HepG2 (cell line): ENCODE measurements around the gene RILP. TPM values are rescaled to one million over a fixed set of nuclear protein-coding genes. Genes with fewer than 3 reads are reported as not detected.

Experiments
- CHD2 ChIP-seq: IDR thresholded peaks from 2 replicates; pipeline ENCODE4 v1.6.1; 2011; ENCODE audit warnings: low read depth, low read length, improper control_type of control experiment
- FOXO4 ChIP-seq: sonication (generic); formaldehyde crosslinking; conservative IDR thresholded peaks from 2 replicates; pipeline ENCODE4 v1.8.1; 2023; ENCODE audit warnings: missing genetic modification reagents
- MED1 ChIP-seq: sonication (generic); formaldehyde crosslinking; IDR thresholded peaks from 2 replicates; pipeline ENCODE4 v1.4.0; 2020; ENCODE audit warnings: missing genetic modification reagents
- NCOA2 ChIP-seq: sonication (generic); formaldehyde crosslinking; IDR thresholded peaks from 2 replicates; pipeline ENCODE4 v1.8.0; 2022; ENCODE audit warnings: inconsistent platforms
- REPIN1 ChIP-seq: sonication (generic); formaldehyde crosslinking; IDR thresholded peaks from 2 replicates; pipeline ENCODE4 v1.8.0; 2022; ENCODE audit warnings: missing genetic modification reagents, low read depth, mild to moderate bottlenecking, borderline replicate concordance
- RNF219 ChIP-seq: sonication (generic); formaldehyde crosslinking; IDR thresholded peaks from 2 replicates; pipeline ENCODE4 v1.5.0; 2020; ENCODE audit warnings: mild to moderate bottlenecking, missing genetic modification reagents
- SOX5 ChIP-seq: IDR thresholded peaks from 2 replicates; pipeline ENCODE4 v1.6.1; 2016; ENCODE audit warnings: borderline replicate concordance
- TBX2 ChIP-seq: sonication (generic); formaldehyde crosslinking; IDR thresholded peaks from 2 replicates; pipeline ENCODE4 v1.5.0; 2020; ENCODE audit warnings: missing genetic modification reagents, mild to moderate bottlenecking, borderline replicate concordance
- ZBTB1 ChIP-seq: sonication (generic); formaldehyde crosslinking; IDR thresholded peaks from 2 replicates; pipeline ENCODE4 v1.4.0; 2020; ENCODE audit warnings: missing genetic modification reagents, borderline replicate concordance
- ZNF121 ChIP-seq: sonication (generic); formaldehyde crosslinking; IDR thresholded peaks from 2 replicates; pipeline ENCODE4 v1.5.0; 2020; ENCODE audit warnings: mild to moderate bottlenecking, missing genetic modification reagents
- ZNF30 ChIP-seq: sonication (generic); formaldehyde crosslinking; IDR thresholded peaks from 2 replicates; pipeline ENCODE4 v1.5.0; 2020; ENCODE audit warnings: mild to moderate bottlenecking, missing genetic modification reagents
- ZNF350 ChIP-seq: sonication (generic); formaldehyde crosslinking; IDR thresholded peaks from 2 replicates; pipeline ENCODE4 v1.4.0; 2020; ENCODE audit warnings: mild to moderate bottlenecking, low read depth, missing genetic modification reagents, borderline replicate concordance
- ZNF580 ChIP-seq: IDR thresholded peaks from 2 replicates; pipeline ENCODE4 v1.6.1; 2016; ENCODE audit warnings: low read depth, borderline replicate concordance
- ZNF724P ChIP-seq: sonication (generic); formaldehyde crosslinking; IDR thresholded peaks from 2 replicates; pipeline ENCODE4 v1.8.0; 2022; ENCODE audit warnings: missing genetic modification reagents, borderline replicate concordance
- ZNF841 ChIP-seq: sonication (generic); formaldehyde crosslinking; IDR thresholded peaks from 2 replicates; pipeline ENCODE4 v1.8.1; 2023; ENCODE audit warnings: missing genetic modification reagents, borderline replicate concordance
- polyA plus RNA-seq, 8 experiments: library from polyadenylated mRNA; depleted of rRNA in 3 of 8; stranded (reverse) in 7 of 8; unstranded in 1 of 8; fragments of >200 nt; fragmentation: Illumina TruSeq in 4 of 8; extraction: Trizol in 4 of 8; gene quantifications; 2 replicates each; pipeline versions ENCODE4 v1.2.1 to v1.2.3, GENCODE V29; 2011 to 2016; ENCODE audit warnings: low read depth in 4 of 8, missing spikeins in 1 of 8, mixed read lengths in 1 of 8; ENCODE audit not compliant: insufficient read depth in 1 of 8
- total RNA-seq, 5 experiments: library from RNA; depleted of rRNA; stranded (reverse); fragments of >200 nt; fragmentation: Illumina TruSeq; extraction: Trizol; gene quantifications; 2 replicates each; pipeline ENCODE4 v1.2.3, GENCODE V29; 2016; ENCODE audit warnings: low read depth in 1 of 5
- TF ChIP-seq, protein P1 (sequence below): sonication (generic); formaldehyde crosslinking; IDR thresholded peaks from 2 replicates; pipeline ENCODE4 v1.4.0; 2020; ENCODE audit warnings: missing genetic modification reagents
- TF ChIP-seq, protein P2 (sequence below): sonication (generic); formaldehyde crosslinking; IDR thresholded peaks from 2 replicates; pipeline ENCODE4 v1.5.1; 2020; ENCODE audit warnings: mild to moderate bottlenecking, missing genetic modification reagents, borderline replicate concordance
- TF ChIP-seq, protein P3 (sequence below): IDR thresholded peaks from 2 replicates; pipeline ENCODE4 v1.6.1; 2016; ENCODE audit warnings: missing compliant biosample characterization, missing genetic modification reagents, borderline replicate concordance

RILP gene
- total and polyA plus RNA-seq, 2 of the 13 experiments (the other 11 are each of a cell fraction or from before 2014, with no cell fraction given), result 6.6 to 8.1 TPM

GRCh38 chr17:1597861-1598342 lies 51.8 kb downstream of the RILP start (continued):
- TF ChIP-seq ZBTB1 (CRISPR knock-in tag) (no peak), MED1 (CRISPR knock-in tag) (peak; percentile 93), TBX2 (CRISPR knock-in tag) (peak; percentile 67; the same call in 1 of the 2 replicates), ZNF580 (CRISPR knock-in tag) (no peak), ZNF350 (CRISPR knock-in tag) (peak; percentile 17; the same call in 1 of the 2 replicates), ZNF841 (no peak), FOXO4 (CRISPR knock-in tag) (no peak), RNF219 (CRISPR knock-in tag) (no peak), NCOA2 (CRISPR knock-in tag) (peak; percentile 77; the same call in 1 of the 2 replicates), ZNF121 (CRISPR knock-in tag) (0 out of 2 replicates have a peak, but pooled peaks have one; percentile 39), SOX5 (CRISPR knock-in tag) (peak; percentile 71), REPIN1 (CRISPR knock-in tag) (no peak), CHD2 (no peak), ZNF30 (CRISPR knock-in tag) (no peak), ZNF724P (CRISPR knock-in tag) (no peak)
- TF ChIP-seq, protein P1, sequence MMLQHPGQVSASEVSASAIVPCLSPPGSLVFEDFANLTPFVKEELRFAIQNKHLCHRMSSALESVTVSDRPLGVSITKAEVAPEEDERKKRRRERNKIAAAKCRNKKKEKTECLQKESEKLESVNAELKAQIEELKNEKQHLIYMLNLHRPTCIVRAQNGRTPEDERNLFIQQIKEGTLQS, result no peak
- TF ChIP-seq, protein P2, sequence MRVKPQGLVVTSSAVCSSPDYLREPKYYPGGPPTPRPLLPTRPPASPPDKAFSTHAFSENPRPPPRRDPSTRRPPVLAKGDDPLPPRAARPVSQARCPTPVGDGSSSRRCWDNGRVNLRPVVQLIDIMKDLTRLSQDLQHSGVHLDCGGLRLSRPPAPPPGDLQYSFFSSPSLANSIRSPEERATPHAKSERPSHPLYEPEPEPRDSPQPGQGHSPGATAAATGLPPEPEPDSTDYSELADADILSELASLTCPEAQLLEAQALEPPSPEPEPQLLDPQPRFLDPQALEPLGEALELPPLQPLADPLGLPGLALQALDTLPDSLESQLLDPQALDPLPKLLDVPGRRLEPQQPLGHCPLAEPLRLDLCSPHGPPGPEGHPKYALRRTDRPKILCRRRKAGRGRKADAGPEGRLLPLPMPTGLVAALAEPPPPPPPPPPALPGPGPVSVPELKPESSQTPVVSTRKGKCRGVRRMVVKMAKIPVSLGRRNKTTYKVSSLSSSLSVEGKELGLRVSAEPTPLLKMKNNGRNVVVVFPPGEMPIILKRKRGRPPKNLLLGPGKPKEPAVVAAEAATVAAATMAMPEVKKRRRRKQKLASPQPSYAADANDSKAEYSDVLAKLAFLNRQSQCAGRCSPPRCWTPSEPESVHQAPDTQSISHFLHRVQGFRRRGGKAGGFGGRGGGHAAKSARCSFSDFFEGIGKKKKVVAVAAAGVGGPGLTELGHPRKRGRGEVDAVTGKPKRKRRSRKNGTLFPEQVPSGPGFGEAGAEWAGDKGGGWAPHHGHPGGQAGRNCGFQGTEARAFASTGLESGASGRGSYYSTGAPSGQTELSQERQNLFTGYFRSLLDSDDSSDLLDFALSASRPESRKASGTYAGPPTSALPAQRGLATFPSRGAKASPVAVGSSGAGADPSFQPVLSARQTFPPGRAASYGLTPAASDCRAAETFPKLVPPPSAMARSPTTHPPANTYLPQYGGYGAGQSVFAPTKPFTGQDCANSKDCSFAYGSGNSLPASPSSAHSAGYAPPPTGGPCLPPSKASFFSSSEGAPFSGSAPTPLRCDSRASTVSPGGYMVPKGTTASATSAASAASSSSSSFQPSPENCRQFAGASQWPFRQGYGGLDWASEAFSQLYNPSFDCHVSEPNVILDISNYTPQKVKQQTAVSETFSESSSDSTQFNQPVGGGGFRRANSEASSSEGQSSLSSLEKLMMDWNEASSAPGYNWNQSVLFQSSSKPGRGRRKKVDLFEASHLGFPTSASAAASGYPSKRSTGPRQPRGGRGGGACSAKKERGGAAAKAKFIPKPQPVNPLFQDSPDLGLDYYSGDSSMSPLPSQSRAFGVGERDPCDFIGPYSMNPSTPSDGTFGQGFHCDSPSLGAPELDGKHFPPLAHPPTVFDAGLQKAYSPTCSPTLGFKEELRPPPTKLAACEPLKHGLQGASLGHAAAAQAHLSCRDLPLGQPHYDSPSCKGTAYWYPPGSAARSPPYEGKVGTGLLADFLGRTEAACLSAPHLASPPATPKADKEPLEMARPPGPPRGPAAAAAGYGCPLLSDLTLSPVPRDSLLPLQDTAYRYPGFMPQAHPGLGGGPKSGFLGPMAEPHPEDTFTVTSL, result peak; percentile 80; the same call in 1 of the 2 replicates
- TF ChIP-seq, protein P3, sequence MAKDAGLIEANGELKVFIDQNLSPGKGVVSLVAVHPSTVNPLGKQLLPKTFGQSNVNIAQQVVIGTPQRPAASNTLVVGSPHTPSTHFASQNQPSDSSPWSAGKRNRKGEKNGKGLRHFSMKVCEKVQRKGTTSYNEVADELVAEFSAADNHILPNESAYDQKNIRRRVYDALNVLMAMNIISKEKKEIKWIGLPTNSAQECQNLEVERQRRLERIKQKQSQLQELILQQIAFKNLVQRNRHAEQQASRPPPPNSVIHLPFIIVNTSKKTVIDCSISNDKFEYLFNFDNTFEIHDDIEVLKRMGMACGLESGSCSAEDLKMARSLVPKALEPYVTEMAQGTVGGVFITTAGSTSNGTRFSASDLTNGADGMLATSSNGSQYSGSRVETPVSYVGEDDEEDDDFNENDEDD, result peak; percentile 76
